ENCODE data around the gene SOX2. TPM values are rescaled to one million over a fixed set of nuclear protein-coding genes. Genes with fewer than 3 reads are reported as not detected.

SOX2 gene
- total RNA-seq, 1 donor from 2014 or later, result not detected

GRCh38 chr3:181719991-181720680 lies 8.4 kb downstream of the SOX2 start:
- intact Hi-C loops (cut with micrococcal nuclease), result no loop called here

GRCh38 chr3:181721046-181721875 lies 9.5 kb downstream of the SOX2 start:
- intact Hi-C loops (cut with micrococcal nuclease), result no loop called here

GRCh38 chr3:181722156-181722555 lies 10.4 kb downstream of the SOX2 start:
- intact Hi-C loops (cut with micrococcal nuclease), result no loop called here

- intact Hi-C loops (cut with micrococcal nuclease), result no loop called here
These were observed 11.2 kb downstream of the SOX2 start for GRCh38 chr3:181722766-181723425.

GRCh38 chr3:181723625-181724191 lies 12.0 kb downstream of the SOX2 start:
- intact Hi-C loops (cut with micrococcal nuclease), result loop anchor here (2.0 kb wide), 1 partner anchor 15 kb away; no protein-coding TSS in a partner anchor

- intact Hi-C loops (cut with micrococcal nuclease), result loop anchor here (2.0 kb wide), 1 partner anchor 16 kb away; no protein-coding TSS in a partner anchor
These were observed 12.7 kb downstream of the SOX2 start for GRCh38 chr3:181724192-181724965.

GRCh38 chr3:181725131-181725731 lies 13.5 kb downstream of the SOX2 start:
- intact Hi-C loops (cut with micrococcal nuclease), result loop anchor here (2.0 to 5.0 kb wide), 2 partner anchors 16 to 957 kb away; no protein-coding TSS in a partner anchor

GRCh38 chr3:181725830-181726229 lies 14.1 kb downstream of the SOX2 start:
- intact Hi-C loops (cut with micrococcal nuclease), result loop anchor here (2.0 to 5.0 kb wide), 2 partner anchors 17 to 956 kb away; no protein-coding TSS in a partner anchor

- intact Hi-C loops (cut with micrococcal nuclease), result loop anchor here (1.0 to 5.0 kb wide), 3 partner anchors 12 to 956 kb away; no protein-coding TSS in a partner anchor
These were observed 14.9 kb downstream of the SOX2 start for GRCh38 chr3:181726351-181727330.

- intact Hi-C loops (cut with micrococcal nuclease), result loop anchor here (1.0 to 5.0 kb wide), 3 partner anchors 13 to 955 kb away; no protein-coding TSS in a partner anchor
These were observed 15.8 kb downstream of the SOX2 start for GRCh38 chr3:181727341-181728032.

GRCh38 chr3:181728470-181729340 lies 17.0 kb downstream of the SOX2 start:
- intact Hi-C loops (cut with micrococcal nuclease), result loop anchor here (5.0 kb wide), 1 partner anchor 954 kb away; no protein-coding TSS in a partner anchor

- intact Hi-C loops (cut with micrococcal nuclease), result loop anchor here (5.0 kb wide), 1 partner anchor 953 kb away; no protein-coding TSS in a partner anchor
These were observed 17.7 kb downstream of the SOX2 start for GRCh38 chr3:181729341-181729869.

GRCh38 chr3:181730316-181730715 lies 18.6 kb downstream of the SOX2 start:
- intact Hi-C loops (cut with micrococcal nuclease), result no loop called here

- intact Hi-C loops (cut with micrococcal nuclease), result no loop called here
These were observed 19.2 kb downstream of the SOX2 start for GRCh38 chr3:181730934-181731333.

GRCh38 chr3:181735911-181736310 lies 24.2 kb downstream of the SOX2 start:
- intact Hi-C loops (cut with micrococcal nuclease), result no loop called here

GRCh38 chr3:181738551-181738950 lies 26.8 kb downstream of the SOX2 start:
- intact Hi-C loops (cut with micrococcal nuclease), result no loop called here

GRCh38 chr3:181739628-181740027 lies 27.9 kb downstream of the SOX2 start:
- intact Hi-C loops (cut with micrococcal nuclease), result no loop called here

Data from T-helper 1 cell treated with Interleukin-12 subunit alpha and Interleukin-12 subunit beta and Interleukin-4 antibody, amounts not matched to agents 30 ng/mL and 1 ng/mL, for 36 hours (primary cell).